Loucy (cell line): Measurements from ENCODE around the gene NRCAM.

Experiments used
- H2AFZ ChIP-seq: fragments of 200-600 bp; sonication (generic); 2 replicates; pipeline ENCODE4 v1.6.0; 2016; ENCODE audit warnings: antibody characterized with exemption, mild to moderate bottlenecking, low read length, moderate library complexity
- H3F3A ChIP-seq: fragments of 200-600 bp; 2 replicates; pipeline ENCODE4 v1.6.0; 2016; ENCODE audit warnings: antibody characterized with exemption, low read depth, mild to moderate bottlenecking
- H3K27me3 ChIP-seq: fragments of 200-600 bp; sonication (generic); 2 replicates; pipeline ENCODE4 v1.6.1; 2014; ENCODE audit warnings: low read length, mild to moderate bottlenecking; ENCODE audit not compliant: insufficient read depth, poor library complexity, severe bottlenecking
- H3K36me3 ChIP-seq: fragments of 200-600 bp; sonication (generic); 2 replicates; pipeline ENCODE4 v1.6.1; 2016; ENCODE audit warnings: low read length; ENCODE audit not compliant: insufficient read depth
- H3K4me1 ChIP-seq: fragments of 200-600 bp; sonication (generic); 2 replicates; pipeline ENCODE4 v1.5.1; 2014; ENCODE audit warnings: low read length, mild to moderate bottlenecking; ENCODE audit not compliant: insufficient read depth, poor library complexity, severe bottlenecking
- H3K4me2 ChIP-seq: fragments of 200-600 bp; sonication (generic); 2 replicates; pipeline ENCODE4 v1.6.0; 2014; ENCODE audit warnings: antibody characterized with exemption, low read length, low read depth, mild to moderate bottlenecking; ENCODE audit not compliant: poor library complexity, severe bottlenecking
- H3K4me3 ChIP-seq: fragments of 200-600 bp; sonication (generic); 2 replicates; pipeline ENCODE4 v1.5.1; 2014; ENCODE audit warnings: low read length, mild to moderate bottlenecking, mixed read lengths; ENCODE audit not compliant: poor library complexity, severe bottlenecking
- H3K79me2 ChIP-seq: fragments of 200-600 bp; sonication (generic); 2 replicates; pipeline ENCODE4 v1.6.1; 2014; ENCODE audit warnings: low read length; ENCODE audit not compliant: insufficient read depth
- H3K9ac ChIP-seq: fragments of 200-600 bp; sonication (generic); 2 replicates; pipeline ENCODE4 v1.6.0; 2014; ENCODE audit warnings: mild to moderate bottlenecking, low read depth, low read length, moderate library complexity; ENCODE audit not compliant: poor library complexity, severe bottlenecking
- H3K9me2 ChIP-seq: fragments of 200-600 bp; sonication (generic); replicated peaks from 2 replicates; pipeline ENCODE4 v1.6.1; 2016; ENCODE audit warnings: low read depth, low read length, mixed read lengths
- H3K9me3 ChIP-seq: fragments of 200-600 bp; sonication (generic); 2 replicates; pipeline ENCODE4 v1.6.1; 2014; ENCODE audit warnings: mild to moderate bottlenecking, antibody characterized with exemption, low read length, low read depth; ENCODE audit not compliant: insufficient read depth
- H4K20me1 ChIP-seq: fragments of 200-600 bp; sonication (generic); 2 replicates; pipeline ENCODE4 v1.6.0; 2014; ENCODE audit warnings: antibody characterized with exemption, low read length, mild to moderate bottlenecking; ENCODE audit not compliant: insufficient read depth, poor library complexity, severe bottlenecking
- CTCF ChIP-seq: fragments of 200-600 bp; sonication (generic); conservative IDR thresholded peaks from 2 replicates; pipeline ENCODE4 v1.5.1; 2014; ENCODE audit warnings: mild to moderate bottlenecking, antibody characterized with exemption, low read length
- EZH2phosphoT487 ChIP-seq: fragments of 200-600 bp; IDR thresholded peaks from 2 replicates; pipeline ENCODE4 v1.6.1; 2018; ENCODE audit warnings: antibody characterized with exemption, mild to moderate bottlenecking, moderate library complexity, borderline replicate concordance

NRCAM gene

DNA sequence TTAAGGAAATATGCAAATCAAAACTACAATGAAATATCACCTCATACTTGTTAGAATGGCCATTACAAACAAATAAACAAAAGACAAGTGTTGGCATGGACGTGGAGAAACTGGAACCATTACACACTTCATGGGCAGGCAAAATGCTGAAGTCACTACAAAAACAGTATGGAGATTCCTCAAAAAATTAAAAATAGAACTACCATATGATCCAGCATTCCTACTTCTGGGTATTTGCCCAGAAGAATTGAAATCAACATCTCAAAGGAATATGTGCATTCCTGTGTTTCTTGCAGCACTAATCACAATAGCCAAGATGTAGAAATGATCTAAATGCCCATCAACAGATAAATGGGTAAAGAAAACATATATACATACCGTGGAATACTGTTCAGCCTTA lies 83.6 kb downstream of the NRCAM start:
- Histone ChIP-seq H3K36me3 (no peaks in the 10 kb centered on the region), H3K79me2 (no peaks in the 10 kb centered on the region)

GRCh38 chr7:108370616-108371015 lies 85.6 kb downstream of the NRCAM start:
- Histone ChIP-seq H3K9me3 (no peaks in the 10 kb centered on the region), H3F3A (no peaks in the 10 kb centered on the region), H3K79me2 (no peaks in the 10 kb centered on the region), H3K4me1 (no peaks in the 10 kb centered on the region), H3K9me2 (0 out of 2 replicates have a peak, but pooled peaks cover 3% of the 10 kb centered on the region), H4K20me1 (no peaks in the 10 kb centered on the region), H3K4me3 (no peak overlapping the region), H3K9ac (no peak overlapping the region), H3K36me3 (no peaks in the 10 kb centered on the region), H2AFZ (no peak overlapping the region), H3K4me2 (no peak overlapping the region), H3K27me3 (no peaks in the 10 kb centered on the region)
- no peak for TF ChIP-seq CTCF
- no peak for TF ChIP-seq EZH2phosphoT487

More for the DNA sequence above, 83.6 kb downstream of the NRCAM start:
- Histone ChIP-seq H3F3A (no peaks in the 10 kb centered on the region), H2AFZ (no peak overlapping the region), H3K4me2 (no peak overlapping the region), H3K9me3 (no peaks in the 10 kb centered on the region), H4K20me1 (no peaks in the 10 kb centered on the region), H3K4me1 (no peaks in the 10 kb centered on the region), H3K9ac (no peak overlapping the region), H3K4me3 (no peak overlapping the region), H3K9me2 (no peaks in the 10 kb centered on the region), H3K27me3 (no peaks in the 10 kb centered on the region)
- TF ChIP-seq CTCF (no peak), EZH2phosphoT487 (no peak)

DNA sequence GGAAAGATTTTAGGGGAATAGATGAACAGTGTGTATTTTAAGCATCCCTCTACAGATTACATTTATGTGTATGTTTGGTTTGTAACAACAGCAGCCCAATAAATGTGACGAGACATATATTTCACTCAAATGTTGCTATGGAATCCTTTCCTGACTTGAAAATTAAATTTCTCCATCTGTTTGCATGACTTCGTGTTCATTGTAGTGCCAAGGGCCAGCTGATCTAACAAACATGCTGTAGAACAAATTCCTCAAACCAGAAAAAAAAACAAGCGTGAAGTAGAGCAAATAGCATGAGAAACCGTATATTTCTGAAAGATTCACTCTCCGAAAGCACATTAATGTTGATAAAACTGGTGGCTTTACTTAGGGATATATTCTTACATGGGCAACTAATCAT lies 87.8 kb downstream of the NRCAM start:
- Histone ChIP-seq H4K20me1 (no peaks in the 10 kb centered on the region), H3K36me3 (no peaks in the 10 kb centered on the region), H3K79me2 (no peaks in the 10 kb centered on the region), H3K27me3 (no peaks in the 10 kb centered on the region), H3K9me3 (no peaks in the 10 kb centered on the region), H3K4me2 (no peak overlapping the region), H3K9ac (no peak overlapping the region), H3K4me3 (no peak overlapping the region), H3K9me2 (0 out of 2 replicates have a peak, but pooled peaks cover 3% of the 10 kb centered on the region), H2AFZ (no peak overlapping the region), H3K4me1 (no peaks in the 10 kb centered on the region), H3F3A (no peaks in the 10 kb centered on the region)
- TF ChIP-seq EZH2phosphoT487, result no peak
- TF ChIP-seq CTCF, result no peak
